K562 (cell line): Measurements from ENCODE around the gene ATF3. TPM values are rescaled to one million over a fixed set of nuclear protein-coding genes. Genes with fewer than 3 reads are reported as not detected.

ENCODE experiments used
- ATF1 ChIP-seq, 2 experiments: fragments of 450-650 bp in 1 of 2; IDR thresholded peaks; 2 replicates each; pipeline ENCODE4 v1.6.1; 2016; ENCODE audit warnings: missing compliant biosample characterization in 1 of 2, missing genetic modification characterization in 1 of 2
- DIDO1 ChIP-seq: fragments of 450-650 bp; IDR thresholded peaks from 2 replicates; pipeline ENCODE4 v1.6.1; 2016; ENCODE audit warnings: low read depth, missing biosample characterization, missing genetic modification characterization
- DMBX1 ChIP-seq: fragments of 250-450 bp; sonication (Bioruptor Pico); IDR thresholded peaks from 2 replicates; pipeline ENCODE4 v1.8.0; 2022; ENCODE audit warnings: inconsistent platforms, mild to moderate bottlenecking, moderate library complexity, borderline replicate concordance
- NR2F6 ChIP-seq: fragments of 450-650 bp; formaldehyde crosslinking; IDR thresholded peaks from 2 replicates; pipeline ENCODE4 v1.4.0; 2020; ENCODE audit warnings: mild to moderate bottlenecking
- PHF20 ChIP-seq: fragments of 450-650 bp; IDR thresholded peaks from 2 replicates; pipeline ENCODE4 v1.6.1; 2018; ENCODE audit not compliant: partially characterized antibody
- RAD51 ChIP-seq: fragments of 450-650 bp; IDR thresholded peaks from 2 replicates; pipeline ENCODE4 v1.7.1; 2016; ENCODE audit warnings: low read depth, mild to moderate bottlenecking, borderline replicate concordance
- TAF9B ChIP-seq: fragments of 450-650 bp; IDR thresholded peaks from 2 replicates; pipeline ENCODE4 v1.6.1; 2018; ENCODE audit warnings: mild to moderate bottlenecking; ENCODE audit not compliant: partially characterized antibody
- ZC3H4 ChIP-seq: sonication (generic); formaldehyde crosslinking; IDR thresholded peaks from 2 replicates; pipeline ENCODE4 v1.9.0; 2021; ENCODE audit warnings: missing genetic modification reagents, borderline replicate concordance
- ZSCAN32 ChIP-seq: fragments of 450-650 bp; formaldehyde crosslinking; IDR thresholded peaks from 2 replicates; pipeline ENCODE4 v1.4.0; 2020; ENCODE audit warnings: mild to moderate bottlenecking, moderate library complexity
- polyA plus RNA-seq, 8 experiments: library from polyadenylated mRNA; depleted of rRNA in 4 of 8; stranded (reverse) in 5 of 8; unstranded in 3 of 8; fragments of >200 nt; fragmentation: Nextera tagmentation in 2 of 8; fragmentation: Illumina TruSeq in 1 of 8; extraction: Ambion mirVana in 2 of 8; extraction: Trizol in 1 of 8; gene quantifications; 2 replicates each; pipeline versions ENCODE4 v1.2.1 to v1.2.3, GENCODE V29; 2011 to 2014; ENCODE audit warnings: inconsistent platforms in 1 of 8, missing spikeins in 1 of 8
- total RNA-seq, 7 experiments: library from RNA; depleted of rRNA in 6 of 7; stranded (reverse); fragments of >200 nt in 6 of 7; fragmentation: Illumina TruSeq in 2 of 7; extraction: Trizol in 2 of 7; gene quantifications; 2 replicates each; pipeline versions ENCODE4 v1.2.1 to v1.2.3, GENCODE V29; 2011 to 2021; ENCODE audit warnings: low replicate concordance in 1 of 7
- TF ChIP-seq, protein P1 (sequence below): fragments of 450-650 bp; IDR thresholded peaks from 2 replicates; pipeline ENCODE4 v1.6.1; 2016; ENCODE audit warnings: low read depth
- TF ChIP-seq, protein P2 (sequence below): fragments of 250-450 bp; sonication (Bioruptor Pico); IDR thresholded peaks from 2 replicates; pipeline ENCODE4 v1.5.0; 2020; ENCODE audit warnings: mild to moderate bottlenecking
- TF ChIP-seq, protein P3 (sequence below): sonication (generic); formaldehyde crosslinking; IDR thresholded peaks from 2 replicates; pipeline ENCODE4 v1.8.1; 2023; ENCODE audit warnings: missing genetic modification reagents, mild to moderate bottlenecking, borderline replicate concordance

ATF3 gene
- total and polyA plus RNA-seq, 9 of the 15 experiments (the other 6 are each of a cell fraction or from before 2014, with no cell fraction given), result 3.5 to 28.2 (median 19.8) TPM

DNA sequence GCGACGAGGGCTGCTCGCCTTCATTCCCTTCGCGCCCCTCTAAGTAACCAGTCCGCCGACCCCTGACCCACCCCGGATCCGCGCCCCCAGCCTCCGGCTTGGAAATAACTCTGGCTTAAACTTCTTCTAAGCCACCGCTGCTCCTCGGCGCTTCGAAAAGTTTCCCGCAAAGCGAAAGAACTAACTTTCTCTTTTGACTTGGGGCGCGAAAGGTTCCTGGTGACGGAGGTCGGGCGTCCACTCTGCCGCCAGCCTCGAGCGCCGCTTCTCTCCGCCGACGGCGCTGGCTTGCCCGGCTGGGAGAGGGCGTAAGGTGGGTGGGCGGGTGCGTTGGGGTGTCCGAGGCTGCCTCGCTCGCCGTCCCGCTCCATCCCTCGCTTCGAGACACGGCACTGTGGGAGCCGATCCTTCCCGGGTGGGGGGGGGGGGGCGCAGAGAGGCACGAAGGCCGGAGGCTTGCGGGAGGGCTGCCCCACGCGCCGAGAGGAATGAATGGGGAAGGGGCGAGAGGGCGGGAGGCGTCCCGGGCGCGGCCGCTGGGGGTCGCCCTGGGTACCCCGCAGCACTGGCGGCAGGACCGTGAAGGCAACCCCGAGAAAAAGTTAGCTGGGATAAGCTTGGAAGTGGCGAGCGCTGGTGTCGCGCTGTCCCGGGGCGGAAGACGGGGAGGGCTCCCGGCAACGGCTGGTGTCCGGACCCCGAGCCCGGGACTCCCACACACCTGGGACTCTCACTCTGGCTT is 569 bp downstream of the ATF3 start (continued):
- TF ChIP-seq, protein P1, sequence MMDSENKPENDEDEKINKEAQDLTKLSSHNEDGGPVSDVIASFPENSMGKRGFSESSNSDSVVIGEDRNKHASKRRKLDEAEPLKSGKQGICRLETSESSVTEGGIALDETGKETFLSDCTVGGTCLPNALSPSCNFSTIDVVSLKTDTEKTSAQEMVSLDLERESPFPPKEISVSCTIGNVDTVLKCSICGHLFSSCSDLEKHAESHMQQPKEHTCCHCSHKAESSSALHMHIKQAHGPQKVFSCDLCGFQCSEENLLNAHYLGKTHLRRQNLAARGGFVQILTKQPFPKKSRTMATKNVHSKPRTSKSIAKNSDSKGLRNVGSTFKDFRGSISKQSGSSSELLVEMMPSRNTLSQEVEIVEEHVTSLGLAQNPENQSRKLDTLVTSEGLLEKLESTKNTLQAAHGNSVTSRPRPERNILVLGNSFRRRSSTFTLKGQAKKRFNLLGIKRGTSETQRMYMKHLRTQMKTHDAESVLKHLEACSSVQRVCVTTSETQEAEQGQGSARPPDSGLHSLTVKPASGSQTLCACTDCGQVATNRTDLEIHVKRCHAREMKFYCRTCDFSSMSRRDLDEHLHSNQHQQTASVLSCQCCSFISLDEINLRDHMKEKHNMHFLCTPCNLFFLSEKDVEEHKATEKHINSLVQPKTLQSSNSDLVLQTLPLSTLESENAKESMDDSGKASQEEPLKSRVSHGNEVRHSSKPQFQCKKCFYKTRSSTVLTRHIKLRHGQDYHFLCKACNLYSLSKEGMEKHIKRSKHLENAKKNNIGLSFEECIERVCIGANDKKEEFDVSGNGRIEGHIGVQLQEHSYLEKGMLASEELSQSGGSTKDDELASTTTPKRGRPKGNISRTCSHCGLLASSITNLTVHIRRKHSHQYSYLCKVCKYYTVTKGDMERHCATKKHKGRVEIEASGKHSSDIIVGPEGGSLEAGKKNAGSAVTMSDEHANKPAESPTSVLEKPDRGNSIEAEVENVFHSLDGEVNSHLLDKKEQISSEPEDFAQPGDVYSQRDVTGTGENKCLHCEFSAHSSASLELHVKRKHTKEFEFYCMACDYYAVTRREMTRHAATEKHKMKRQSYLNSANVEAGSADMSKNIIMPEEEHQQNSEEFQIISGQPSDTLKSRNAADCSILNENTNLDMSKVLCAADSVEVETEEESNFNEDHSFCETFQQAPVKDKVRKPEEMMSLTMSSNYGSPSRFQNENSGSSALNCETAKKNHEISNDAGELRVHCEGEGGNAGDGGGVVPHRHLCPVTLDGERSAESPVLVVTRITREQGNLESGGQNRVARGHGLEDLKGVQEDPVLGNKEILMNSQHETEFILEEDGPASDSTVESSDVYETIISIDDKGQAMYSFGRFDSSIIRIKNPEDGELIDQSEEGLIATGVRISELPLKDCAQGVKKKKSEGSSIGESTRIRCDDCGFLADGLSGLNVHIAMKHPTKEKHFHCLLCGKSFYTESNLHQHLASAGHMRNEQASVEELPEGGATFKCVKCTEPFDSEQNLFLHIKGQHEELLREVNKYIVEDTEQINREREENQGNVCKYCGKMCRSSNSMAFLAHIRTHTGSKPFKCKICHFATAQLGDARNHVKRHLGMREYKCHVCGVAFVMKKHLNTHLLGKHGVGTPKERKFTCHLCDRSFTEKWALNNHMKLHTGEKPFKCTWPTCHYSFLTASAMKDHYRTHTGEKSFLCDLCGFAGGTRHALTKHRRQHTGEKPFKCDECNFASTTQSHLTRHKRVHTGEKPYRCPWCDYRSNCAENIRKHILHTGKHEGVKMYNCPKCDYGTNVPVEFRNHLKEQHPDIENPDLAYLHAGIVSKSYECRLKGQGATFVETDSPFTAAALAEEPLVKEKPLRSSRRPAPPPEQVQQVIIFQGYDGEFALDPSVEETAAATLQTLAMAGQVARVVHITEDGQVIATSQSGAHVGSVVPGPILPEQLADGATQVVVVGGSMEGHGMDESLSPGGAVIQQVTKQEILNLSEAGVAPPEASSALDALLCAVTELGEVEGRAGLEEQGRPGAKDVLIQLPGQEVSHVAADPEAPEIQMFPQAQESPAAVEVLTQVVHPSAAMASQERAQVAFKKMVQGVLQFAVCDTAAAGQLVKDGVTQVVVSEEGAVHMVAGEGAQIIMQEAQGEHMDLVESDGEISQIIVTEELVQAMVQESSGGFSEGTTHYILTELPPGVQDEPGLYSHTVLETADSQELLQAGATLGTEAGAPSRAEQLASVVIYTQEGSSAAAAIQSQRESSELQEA, result no peak
- TF ChIP-seq ZC3H4 (peak; percentile 98), PHF20 (no peak), DIDO1 (tag) (no peak), RAD51 (no peak), ZSCAN32 (CRISPR knock-in tag) (peak; percentile 26; the same call in 1 of the 2 replicates), TAF9B (no peak), ATF1 (CRISPR knock-in tag; IDR thresholded peaks at IDR 0.05) (no peak), ATF1 (tag; IDR thresholded peaks at IDR 0.05) (no peak), NR2F6 (CRISPR knock-in tag) (no peak; the same call in 1 of the 2 replicates), DMBX1 (CRISPR knock-in tag) (peak; percentile 51; the same call in 1 of the 2 replicates)
- TF ChIP-seq, protein P2, sequence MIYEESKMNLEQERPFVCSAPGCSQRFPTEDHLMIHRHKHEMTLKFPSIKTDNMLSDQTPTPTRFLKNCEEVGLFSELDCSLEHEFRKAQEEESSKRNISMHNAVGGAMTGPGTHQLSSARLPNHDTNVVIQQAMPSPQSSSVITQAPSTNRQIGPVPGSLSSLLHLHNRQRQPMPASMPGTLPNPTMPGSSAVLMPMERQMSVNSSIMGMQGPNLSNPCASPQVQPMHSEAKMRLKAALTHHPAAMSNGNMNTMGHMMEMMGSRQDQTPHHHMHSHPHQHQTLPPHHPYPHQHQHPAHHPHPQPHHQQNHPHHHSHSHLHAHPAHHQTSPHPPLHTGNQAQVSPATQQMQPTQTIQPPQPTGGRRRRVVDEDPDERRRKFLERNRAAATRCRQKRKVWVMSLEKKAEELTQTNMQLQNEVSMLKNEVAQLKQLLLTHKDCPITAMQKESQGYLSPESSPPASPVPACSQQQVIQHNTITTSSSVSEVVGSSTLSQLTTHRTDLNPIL (CRISPR knock-in tag), result no peak
- TF ChIP-seq, protein P3, sequence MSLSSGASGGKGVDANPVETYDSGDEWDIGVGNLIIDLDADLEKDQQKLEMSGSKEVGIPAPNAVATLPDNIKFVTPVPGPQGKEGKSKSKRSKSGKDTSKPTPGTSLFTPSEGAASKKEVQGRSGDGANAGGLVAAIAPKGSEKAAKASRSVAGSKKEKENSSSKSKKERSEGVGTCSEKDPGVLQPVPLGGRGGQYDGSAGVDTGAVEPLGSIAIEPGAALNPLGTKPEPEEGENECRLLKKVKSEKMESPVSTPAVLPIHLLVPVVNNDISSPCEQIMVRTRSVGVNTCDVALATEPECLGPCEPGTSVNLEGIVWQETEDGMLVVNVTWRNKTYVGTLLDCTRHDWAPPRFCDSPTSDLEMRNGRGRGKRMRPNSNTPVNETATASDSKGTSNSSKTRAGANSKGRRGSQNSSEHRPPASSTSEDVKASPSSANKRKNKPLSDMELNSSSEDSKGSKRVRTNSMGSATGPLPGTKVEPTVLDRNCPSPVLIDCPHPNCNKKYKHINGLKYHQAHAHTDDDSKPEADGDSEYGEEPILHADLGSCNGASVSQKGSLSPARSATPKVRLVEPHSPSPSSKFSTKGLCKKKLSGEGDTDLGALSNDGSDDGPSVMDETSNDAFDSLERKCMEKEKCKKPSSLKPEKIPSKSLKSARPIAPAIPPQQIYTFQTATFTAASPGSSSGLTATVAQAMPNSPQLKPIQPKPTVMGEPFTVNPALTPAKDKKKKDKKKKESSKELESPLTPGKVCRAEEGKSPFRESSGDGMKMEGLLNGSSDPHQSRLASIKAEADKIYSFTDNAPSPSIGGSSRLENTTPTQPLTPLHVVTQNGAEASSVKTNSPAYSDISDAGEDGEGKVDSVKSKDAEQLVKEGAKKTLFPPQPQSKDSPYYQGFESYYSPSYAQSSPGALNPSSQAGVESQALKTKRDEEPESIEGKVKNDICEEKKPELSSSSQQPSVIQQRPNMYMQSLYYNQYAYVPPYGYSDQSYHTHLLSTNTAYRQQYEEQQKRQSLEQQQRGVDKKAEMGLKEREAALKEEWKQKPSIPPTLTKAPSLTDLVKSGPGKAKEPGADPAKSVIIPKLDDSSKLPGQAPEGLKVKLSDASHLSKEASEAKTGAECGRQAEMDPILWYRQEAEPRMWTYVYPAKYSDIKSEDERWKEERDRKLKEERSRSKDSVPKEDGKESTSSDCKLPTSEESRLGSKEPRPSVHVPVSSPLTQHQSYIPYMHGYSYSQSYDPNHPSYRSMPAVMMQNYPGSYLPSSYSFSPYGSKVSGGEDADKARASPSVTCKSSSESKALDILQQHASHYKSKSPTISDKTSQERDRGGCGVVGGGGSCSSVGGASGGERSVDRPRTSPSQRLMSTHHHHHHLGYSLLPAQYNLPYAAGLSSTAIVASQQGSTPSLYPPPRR (CRISPR knock-in tag), result no peak
